ENCODE results near the gene PDGFB.

GRCh38 chr22:39232806-39233709, 11.7 kb downstream of the PDGFB start:
- TF ChIP-seq CTCF (IDR thresholded peaks at IDR 0.05; ENCODE audit: low read depth, low read length) = no peak
- no peak for TF ChIP-seq EZH2phosphoT487 (IDR thresholded peaks at IDR 0.05; ENCODE audit: low read depth)
